SK-N-SH (cell line): ENCODE data around the gene TAF1B. TPM values are rescaled to one million over a fixed set of nuclear protein-coding genes. Genes with fewer than 3 reads are reported as not detected.

Experiments used
- CTCF ChIA-PET: fragments of 300-600, 350-600 bp; formaldehyde crosslinking; extraction: SDS; loops from one replicate; lab custom pipeline; 2021; lab: Yijun Ruan, JAX
- POLR2A ChIA-PET: fragments of 350-600 bp; sonication (Branson Sonifier 250); formaldehyde crosslinking; extraction: SDS; loops from one replicate; lab custom pipeline; 2020; ENCODE audit warnings: antibody characterized with exemption, inconsistent platforms; lab: Yijun Ruan, JAX
- DNase-seq: peaks from one replicate; pipeline ENCODE4 v3.0.0; 2012
- H2AFZ ChIP-seq: fragments of 200-600 bp; sonication (generic); 2 replicates; pipeline ENCODE4 v1.8.1; 2016; ENCODE audit warnings: antibody characterized with exemption, mild to moderate bottlenecking, low read depth
- H3F3A ChIP-seq: fragments of 200-600 bp; sonication (generic); replicated peaks from 2 replicates; pipeline ENCODE3; 2016; ENCODE audit warnings: antibody characterized with exemption, mild to moderate bottlenecking; ENCODE audit not compliant: insufficient read depth
- H3K27ac ChIP-seq, 2 experiments: fragments of 200-500 bp in 1 of 2; fragments of 200-600 bp in 1 of 2; sonication (Bioruptor generic) in 1 of 2; sonication (generic), shearing (Covaris generic) in 1 of 2; 2 replicates each; pipeline versions ENCODE4 v1.5.1 to v1.6.1; 2014 to 2016; ENCODE audit warnings: low read depth in 2 of 2, inconsistent platforms in 1 of 2, low read length in 1 of 2, mild to moderate bottlenecking in 1 of 2, mixed read lengths in 1 of 2
- H3K27me3 ChIP-seq: fragments of 200-600 bp; sonication (generic), shearing (Covaris generic); 2 replicates; pipeline ENCODE4 v1.6.1; 2016; ENCODE audit warnings: mixed run types; ENCODE audit not compliant: insufficient read depth
- H3K36me3 ChIP-seq, 2 experiments: fragments of 200-500 bp in 1 of 2; fragments of 200-600 bp in 1 of 2; sonication (Bioruptor generic) in 1 of 2; sonication (generic) in 1 of 2; replicated peaks in 1 of 2; 2 replicates each; pipeline versions ENCODE3 to v1.5.1; 2014 to 2016; ENCODE audit warnings: low read length in 1 of 2, mild to moderate bottlenecking in 1 of 2; ENCODE audit not compliant: insufficient read depth in 2 of 2, control insufficient read depth in 1 of 2
- H3K4me1 ChIP-seq, 2 experiments: fragments of 200-500 bp in 1 of 2; fragments of 200-600 bp in 1 of 2; sonication (Bioruptor generic) in 1 of 2; sonication (generic), shearing (Covaris generic) in 1 of 2; 2 replicates each; pipeline versions ENCODE4 v1.5.1 to v1.6.1; 2014 to 2016; ENCODE audit warnings: low read depth in 1 of 2, low read length in 1 of 2, mixed run types in 1 of 2; ENCODE audit not compliant: insufficient read depth in 2 of 2, control insufficient read depth in 1 of 2
- H3K4me2 ChIP-seq: fragments of 200-600 bp; sonication (generic), shearing (Covaris generic); 2 replicates; pipeline ENCODE4 v1.6.1; 2017; ENCODE audit warnings: mixed run types
- H3K4me3 ChIP-seq, 2 experiments: fragments of 200-500 bp in 1 of 2; fragments of 200-600 bp in 1 of 2; sonication (Bioruptor generic) in 1 of 2; sonication (generic), shearing (Covaris generic) in 1 of 2; 2 replicates each; pipeline versions ENCODE4 v1.5.1 to v1.8.1; 2014 to 2016; ENCODE audit warnings: low read depth in 2 of 2, inconsistent platforms in 1 of 2, low read length in 1 of 2, mild to moderate bottlenecking in 1 of 2, mixed read lengths in 1 of 2, moderate library complexity in 1 of 2
- H3K79me2 ChIP-seq: fragments of 200-600 bp; sonication (generic); 2 replicates; pipeline ENCODE4 v1.8.1; 2017; ENCODE audit warnings: mild to moderate bottlenecking; ENCODE audit not compliant: insufficient read depth
- H3K9ac ChIP-seq: fragments of 200-600 bp; sonication (generic); 2 replicates; pipeline ENCODE4 v1.6.1; 2017; ENCODE audit warnings: mixed run types
- H3K9me2 ChIP-seq: fragments of 200-600 bp; sonication (generic); 2 replicates; pipeline ENCODE4 v1.6.1; 2017; ENCODE audit warnings: mixed run types
- H3K9me3 ChIP-seq: fragments of 200-600 bp; sonication (generic); 2 replicates; pipeline ENCODE4 v1.6.1; 2017; ENCODE audit warnings: mixed run types, mild to moderate bottlenecking, moderate library complexity
- H4K20me1 ChIP-seq: fragments of 200-600 bp; sonication (generic); 2 replicates; pipeline ENCODE4 v1.6.1; 2017; ENCODE audit warnings: mild to moderate bottlenecking, mixed run types; ENCODE audit not compliant: insufficient read depth
- CHD2 ChIP-seq: fragments of 150-350 bp; IDR thresholded peaks from 2 replicates; pipeline ENCODE4 v1.6.1; 2018; ENCODE audit warnings: low read length; ENCODE audit not compliant: partially characterized antibody
- EP300 ChIP-seq, 2 experiments: IDR thresholded peaks; 2 replicates each; pipeline versions ENCODE4 v1.4.0 to v1.6.1; 2012; ENCODE audit warnings: borderline replicate concordance in 1 of 2, low read depth in 1 of 2, low read length in 1 of 2
- EZH2phosphoT487 ChIP-seq: fragments of 200-600 bp; sonication (generic); IDR thresholded peaks from 2 replicates; pipeline ENCODE4 v1.6.1; 2017; ENCODE audit warnings: low read depth, mixed run types, mild to moderate bottlenecking, antibody characterized with exemption, moderate library complexity, borderline replicate concordance
- GABPA ChIP-seq: IDR thresholded peaks from 2 replicates; pipeline ENCODE4 v1.4.0; 2012; ENCODE audit warnings: low read depth, mild to moderate bottlenecking
- MXI1 ChIP-seq: IDR thresholded peaks from 2 replicates; pipeline ENCODE4 v1.6.1; 2012; ENCODE audit warnings: mild to moderate bottlenecking, low read depth, low read length, improper control_type of control experiment
- NRF1 ChIP-seq: IDR thresholded peaks from 2 replicates; pipeline ENCODE4 v1.6.1; 2012; ENCODE audit warnings: low read depth, mild to moderate bottlenecking, low read length
- RAD21 ChIP-seq: IDR thresholded peaks from 2 replicates; pipeline ENCODE4 v1.6.1; 2012; ENCODE audit warnings: mild to moderate bottlenecking, low read length
- RCOR1 ChIP-seq: fragments of 150-350 bp; IDR thresholded peaks from 2 replicates; pipeline ENCODE4 v1.6.1; 2017; ENCODE audit warnings: antibody characterized with exemption, low read length
- RFX5 ChIP-seq: IDR thresholded peaks from 2 replicates; pipeline ENCODE4 v1.6.1; 2012; ENCODE audit warnings: mild to moderate bottlenecking, improper control_type of control experiment, low read length
- SIN3A ChIP-seq: IDR thresholded peaks from 2 replicates; pipeline ENCODE4 v1.6.1; 2012; ENCODE audit warnings: low read depth, mild to moderate bottlenecking, low read length, moderate library complexity, borderline replicate concordance
- TAF1 ChIP-seq: IDR thresholded peaks from 2 replicates; pipeline ENCODE4 v1.6.1; 2012; ENCODE audit warnings: low read depth, mild to moderate bottlenecking, low read length, moderate library complexity, borderline replicate concordance
- YY1 ChIP-seq: IDR thresholded peaks from 2 replicates; pipeline ENCODE4 v1.4.0; 2012; ENCODE audit warnings: low read depth, mild to moderate bottlenecking
- WGBS: methylation state at CpG from one replicate; pipeline ENCODE4 v1.1.6; 2017; ENCODE audit warnings: low lambda C conversion rate; 5-methylcytosine and 5-hydroxymethylcytosine counted together
- polyA plus RNA-seq, 3 experiments: library from polyadenylated mRNA; depleted of rRNA; stranded (reverse); fragments of >200 nt; gene quantifications; 2 replicates each; pipeline ENCODE4 v1.2.3, GENCODE V29; 2012
- TF ChIP-seq, protein P1 (sequence below): IDR thresholded peaks from 2 replicates; pipeline ENCODE4 v1.4.0; 2012; ENCODE audit warnings: low read depth, borderline replicate concordance
- TF ChIP-seq, protein P2 (sequence below): IDR thresholded peaks from 2 replicates; pipeline ENCODE4 v1.4.0; 2012; ENCODE audit warnings: low read depth
- TF ChIP-seq, protein P3 (sequence below): fragments of 200-600 bp; sonication (generic); IDR thresholded peaks from 2 replicates; pipeline ENCODE4 v1.6.1; 2017; ENCODE audit warnings: antibody characterized with exemption, mild to moderate bottlenecking, moderate library complexity
- TF ChIP-seq, protein P4 (sequence below): IDR thresholded peaks from 2 replicates; pipeline ENCODE4 v1.4.0; 2012; ENCODE audit warnings: low read depth, borderline replicate concordance
- TF ChIP-seq, protein P5 (sequence below): fragments of 150-350 bp; IDR thresholded peaks from 2 replicates; pipeline ENCODE4 v1.6.1; 2016; ENCODE audit warnings: mild to moderate bottlenecking, low read depth, low read length

The TAF1B gene
- polyA plus RNA-seq, 1 of the 3 experiments (the other 2 are of a cell fraction), result 7.8 TPM

DNA sequence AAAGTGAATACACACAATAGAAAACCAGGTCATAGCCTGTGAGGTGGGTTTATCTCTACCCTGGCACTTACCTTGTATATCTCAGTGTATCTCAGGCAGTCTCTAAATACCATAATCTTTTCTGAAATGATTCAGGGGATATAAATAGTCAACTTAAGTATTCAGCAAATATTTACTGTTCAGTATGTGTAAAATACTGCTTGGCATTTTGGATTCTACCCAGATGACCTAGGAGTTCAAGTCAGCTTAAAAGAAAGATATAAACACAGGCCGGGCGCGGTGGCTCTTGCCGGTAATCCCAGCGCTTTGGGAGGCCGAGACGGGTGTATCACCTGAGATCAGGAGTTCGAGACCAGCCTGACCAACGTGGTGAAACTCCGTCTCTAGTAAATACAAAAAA lies 132.1 kb downstream of the TAF1B start:
- POLR2A ChIA-PET, result no interaction called here
- Histone ChIP-seq H3K27ac (no peak overlapping the region), H3K4me2 (no peak overlapping the region)

More for the DNA sequence above, 132.1 kb downstream of the TAF1B start:
- TF ChIP-seq EP300 (IDR thresholded peaks at IDR 0.05; ENCODE audit: borderline replicate concordance in 1 of 2, low read depth in 1 of 2, low read length in 1 of 2), result no peak
- no peak for TF ChIP-seq RAD21
- no peak for TF ChIP-seq TAF1
- TF ChIP-seq, protein P1, sequence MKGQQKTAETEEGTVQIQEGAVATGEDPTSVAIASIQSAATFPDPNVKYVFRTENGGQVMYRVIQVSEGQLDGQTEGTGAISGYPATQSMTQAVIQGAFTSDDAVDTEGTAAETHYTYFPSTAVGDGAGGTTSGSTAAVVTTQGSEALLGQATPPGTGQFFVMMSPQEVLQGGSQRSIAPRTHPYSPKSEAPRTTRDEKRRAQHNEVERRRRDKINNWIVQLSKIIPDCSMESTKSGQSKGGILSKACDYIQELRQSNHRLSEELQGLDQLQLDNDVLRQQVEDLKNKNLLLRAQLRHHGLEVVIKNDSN, result no peak
- no peak for TF ChIP-seq RCOR1
- TF ChIP-seq EZH2phosphoT487, result no peak
- TF ChIP-seq, protein P2, sequence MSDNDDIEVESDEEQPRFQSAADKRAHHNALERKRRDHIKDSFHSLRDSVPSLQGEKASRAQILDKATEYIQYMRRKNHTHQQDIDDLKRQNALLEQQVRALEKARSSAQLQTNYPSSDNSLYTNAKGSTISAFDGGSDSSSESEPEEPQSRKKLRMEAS, result no peak
- no peak for TF ChIP-seq CHD2
- TF ChIP-seq, protein P3, sequence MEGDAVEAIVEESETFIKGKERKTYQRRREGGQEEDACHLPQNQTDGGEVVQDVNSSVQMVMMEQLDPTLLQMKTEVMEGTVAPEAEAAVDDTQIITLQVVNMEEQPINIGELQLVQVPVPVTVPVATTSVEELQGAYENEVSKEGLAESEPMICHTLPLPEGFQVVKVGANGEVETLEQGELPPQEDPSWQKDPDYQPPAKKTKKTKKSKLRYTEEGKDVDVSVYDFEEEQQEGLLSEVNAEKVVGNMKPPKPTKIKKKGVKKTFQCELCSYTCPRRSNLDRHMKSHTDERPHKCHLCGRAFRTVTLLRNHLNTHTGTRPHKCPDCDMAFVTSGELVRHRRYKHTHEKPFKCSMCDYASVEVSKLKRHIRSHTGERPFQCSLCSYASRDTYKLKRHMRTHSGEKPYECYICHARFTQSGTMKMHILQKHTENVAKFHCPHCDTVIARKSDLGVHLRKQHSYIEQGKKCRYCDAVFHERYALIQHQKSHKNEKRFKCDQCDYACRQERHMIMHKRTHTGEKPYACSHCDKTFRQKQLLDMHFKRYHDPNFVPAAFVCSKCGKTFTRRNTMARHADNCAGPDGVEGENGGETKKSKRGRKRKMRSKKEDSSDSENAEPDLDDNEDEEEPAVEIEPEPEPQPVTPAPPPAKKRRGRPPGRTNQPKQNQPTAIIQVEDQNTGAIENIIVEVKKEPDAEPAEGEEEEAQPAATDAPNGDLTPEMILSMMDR, result no peak
- no peak for TF ChIP-seq MXI1
- TF ChIP-seq NRF1, result no peak
- TF ChIP-seq, protein P4, sequence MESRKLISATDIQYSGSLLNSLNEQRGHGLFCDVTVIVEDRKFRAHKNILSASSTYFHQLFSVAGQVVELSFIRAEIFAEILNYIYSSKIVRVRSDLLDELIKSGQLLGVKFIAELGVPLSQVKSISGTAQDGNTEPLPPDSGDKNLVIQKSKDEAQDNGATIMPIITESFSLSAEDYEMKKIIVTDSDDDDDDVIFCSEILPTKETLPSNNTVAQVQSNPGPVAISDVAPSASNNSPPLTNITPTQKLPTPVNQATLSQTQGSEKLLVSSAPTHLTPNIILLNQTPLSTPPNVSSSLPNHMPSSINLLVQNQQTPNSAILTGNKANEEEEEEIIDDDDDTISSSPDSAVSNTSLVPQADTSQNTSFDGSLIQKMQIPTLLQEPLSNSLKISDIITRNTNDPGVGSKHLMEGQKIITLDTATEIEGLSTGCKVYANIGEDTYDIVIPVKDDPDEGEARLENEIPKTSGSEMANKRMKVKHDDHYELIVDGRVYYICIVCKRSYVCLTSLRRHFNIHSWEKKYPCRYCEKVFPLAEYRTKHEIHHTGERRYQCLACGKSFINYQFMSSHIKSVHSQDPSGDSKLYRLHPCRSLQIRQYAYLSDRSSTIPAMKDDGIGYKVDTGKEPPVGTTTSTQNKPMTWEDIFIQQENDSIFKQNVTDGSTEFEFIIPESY, result no peak
- TF ChIP-seq, protein P5, sequence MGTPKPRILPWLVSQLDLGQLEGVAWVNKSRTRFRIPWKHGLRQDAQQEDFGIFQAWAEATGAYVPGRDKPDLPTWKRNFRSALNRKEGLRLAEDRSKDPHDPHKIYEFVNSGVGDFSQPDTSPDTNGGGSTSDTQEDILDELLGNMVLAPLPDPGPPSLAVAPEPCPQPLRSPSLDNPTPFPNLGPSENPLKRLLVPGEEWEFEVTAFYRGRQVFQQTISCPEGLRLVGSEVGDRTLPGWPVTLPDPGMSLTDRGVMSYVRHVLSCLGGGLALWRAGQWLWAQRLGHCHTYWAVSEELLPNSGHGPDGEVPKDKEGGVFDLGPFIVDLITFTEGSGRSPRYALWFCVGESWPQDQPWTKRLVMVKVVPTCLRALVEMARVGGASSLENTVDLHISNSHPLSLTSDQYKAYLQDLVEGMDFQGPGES, result no peak
- no peak for TF ChIP-seq SIN3A
- no peak for TF ChIP-seq YY1
- no peak for TF ChIP-seq GABPA
- TF ChIP-seq RFX5, result no peak
- H3K4me3 ChIP-seq, result no peak overlapping the region
- no peaks in the 10 kb centered on the region for H3K79me2 ChIP-seq
- no peaks in the 10 kb centered on the region for H3K9me2 ChIP-seq
- H3K36me3 ChIP-seq, result peaks cover 0 to 2% of the 10 kb centered on the region in 2 experiments
- no peak overlapping the region for H3K9ac ChIP-seq
- no peaks in the 10 kb centered on the region for H3K27me3 ChIP-seq
- WGBS, result 82% methylated on average over 10 of the region's 10 CpGs
- H2AFZ ChIP-seq, result no peak overlapping the region
- H3K4me1 ChIP-seq, result peaks cover 9 to 28% of the 10 kb centered on the region in 2 experiments
- peaks cover 20% of the 10 kb centered on the region for H3F3A ChIP-seq
- CTCF ChIA-PET, result interaction anchor here (1.2 to 4.1 kb wide), 5 partner anchors 9 to 161 kb away, joined by 3 to 44 read pairs (median 7); no protein-coding TSS in a partner anchor
- DNase-seq, result no peak
- no peaks in the 10 kb centered on the region for H3K9me3 ChIP-seq
- H4K20me1 ChIP-seq, result no peaks in the 10 kb centered on the region
